Upper lobe of left lung (tissue), 6 donors: ENCODE measurements around the gene DCP2. TPM values are rescaled to one million over a fixed set of nuclear protein-coding genes. Genes with fewer than 3 reads are reported as not detected.
"Not testable (repeated sequence)": the region's sequence is repeated elsewhere in the genome, so short reads cannot be mapped to it uniquely, and the experiment has no call there.

Experiments
- ATAC-seq, 2 donors: fragments of 200-7000 bp; cut with Tn5 transposase; one replicate each; pipeline ENCODE4 v1.9.1; 2022; ENCODE audit warnings: mild to moderate bottlenecking in 2 of 2, moderate library complexity in 2 of 2; ENCODE audit not compliant: low FRiP score in 2 of 2
- DNase-seq, 2 donors: peaks; one replicate each; pipeline ENCODE4 v3.0.0-alpha.2; 2019 to 2020
- H3K27ac ChIP-seq, 4 donors: fragments of 200-600 bp; sonication (generic); one replicate each; pipeline ENCODE4 v1.5.1; 2016 to 2019
- H3K27me3 ChIP-seq, 4 donors: fragments of 200-600 bp; sonication (generic); one replicate each; pipeline ENCODE4 v1.5.1; 2017 to 2019
- H3K36me3 ChIP-seq, 4 donors: fragments of 200-600 bp; sonication (generic); one replicate each; pipeline ENCODE4 v1.5.1; 2016 to 2019
- H3K4me1 ChIP-seq, 4 donors: fragments of 200-600 bp; sonication (generic); one replicate each; pipeline ENCODE4 v1.5.1; 2018 to 2019
- H3K4me3 ChIP-seq, 4 donors: fragments of 200-600 bp; sonication (generic); one replicate each; pipeline ENCODE4 v1.5.1; 2017 to 2019; ENCODE audit warnings: mild to moderate bottlenecking in 2 of 4, moderate library complexity in 1 of 4
- H3K9me3 ChIP-seq, 4 donors: fragments of 200-600 bp; sonication (generic); one replicate each; pipeline ENCODE4 v1.5.1; 2018 to 2019
- CTCF ChIP-seq, 6 experiments: fragments of 450-650 bp in 4 of 6; fragments of 200-600 bp in 2 of 6; sonication (generic) in 2 of 6; IDR thresholded peaks; one replicate each; pipeline ENCODE4 v1.5.1; 2016 to 2019; ENCODE audit warnings: antibody characterized with exemption in 6 of 6
- EP300 ChIP-seq, 4 donors: sonication (generic); formaldehyde crosslinking; IDR thresholded peaks; one replicate each; pipeline ENCODE4 v1.5.1; 2017; ENCODE audit warnings: antibody characterized with exemption in 4 of 4, control low read depth in 2 of 4
- POLR2A ChIP-seq, 4 donors: fragments of 450-650 bp; IDR thresholded peaks; one replicate each; pipeline ENCODE4 v1.5.1; 2016 to 2017; ENCODE audit warnings: antibody characterized with exemption in 4 of 4, mild to moderate bottlenecking in 2 of 4
- POLR2AphosphoS5 ChIP-seq, 2 donors: sonication (generic); formaldehyde crosslinking; IDR thresholded peaks; one replicate each; pipeline ENCODE4 v1.5.1; 2017; ENCODE audit warnings: antibody characterized with exemption in 2 of 2
- WGBS, 2 donors: methylation state at CpG; one replicate each; pipeline ENCODE4 v1.1.5; 2017 to 2018; 5-methylcytosine and 5-hydroxymethylcytosine counted together
- total RNA-seq, 6 donors: library from RNA; depleted of rRNA in 4 of 6; stranded (reverse); fragments of >200 nt in 4 of 6; gene quantifications; one replicate each; pipeline versions ENCODE4 v1.1.0 to v1.2.1, GENCODE V29; 2016 to 2021
- donor health status: DM: no; HTN: no; CAD: no; lungs with moderate emphysema.
- donor health status: DM: no; HTN: yes; CAD: no; lungs with severe emphysema.

Gene DCP2
- total RNA-seq, 6 donors from 2014 or later, result 17.8 to 111 (median 53.2) TPM

GRCh38 chr5:112958093-112959088 lies 18.2 kb upstream of the DCP2 start:
- TF ChIP-seq EP300 (IDR thresholded peaks at IDR 0.05) (no peak), CTCF (IDR thresholded peaks at IDR 0.05) (no peak), POLR2A (IDR thresholded peaks at IDR 0.05) (no peak), POLR2AphosphoS5 (IDR thresholded peaks at IDR 0.05) (no peak)
- ATAC-seq, result peak; percentile 77 to 90
- DNase-seq, result peak in 1 of 2 donors; percentile 85
- H3K27ac ChIP-seq, result peak overlapping the region in 2 of 4 donors; percentile 23 to 55
- no peaks in the 10 kb centered on the region for H3K27me3 ChIP-seq
- H3K36me3 ChIP-seq, result no peaks in the 10 kb centered on the region
- 46 to 56% methylated on average over 5 of the region's 5 CpGs for WGBS, 2 donors
- H3K4me3 ChIP-seq, result no peak overlapping the region
- H3K4me1 ChIP-seq, result peaks cover 15 to 28% (median 22%) of the 10 kb centered on the region in 4 donors
- H3K9me3 ChIP-seq, result no peaks in the 10 kb centered on the region

- H3K4me1 ChIP-seq, result peaks cover 15 to 36% (median 27%) of the 10 kb centered on the region in 4 donors
- 78 to 79% methylated on average over 8 of the region's 8 CpGs for WGBS, 2 donors
- DNase-seq (peak in 1 of 2 donors; percentile 72), ATAC-seq (peak; percentile 34 to 47)
- not testable (repeated sequence) for H3K4me3 ChIP-seq, H3K36me3 ChIP-seq, H3K27me3 ChIP-seq, H3K9me3 ChIP-seq
- H3K27ac ChIP-seq, result peak overlapping the region in 1 of 4 donors; percentile 8
- TF ChIP-seq EP300 (IDR thresholded peaks at IDR 0.05), result peak in 1 of 4 donors; percentile 58
- TF ChIP-seq POLR2AphosphoS5 (IDR thresholded peaks at IDR 0.05), result peak in 1 of 2 donors; percentile 50
Observed at GRCh38 chr5:112959872-112960271, 16.7 kb upstream of the DCP2 start.

- no peaks in the 10 kb centered on the region for H3K27me3 ChIP-seq
- no peak overlapping the region for H3K4me3 ChIP-seq
- 94 to 95% methylated on average over 1 of the region's 1 CpG for WGBS, 2 donors
- H3K9me3 ChIP-seq, result no peaks in the 10 kb centered on the region
- ATAC-seq (no peak), DNase-seq (no peak)
- TF ChIP-seq EP300 (IDR thresholded peaks at IDR 0.05), result no peak
- no peak for TF ChIP-seq POLR2AphosphoS5 (IDR thresholded peaks at IDR 0.05)
- no peak for TF ChIP-seq CTCF (IDR thresholded peaks at IDR 0.05)
- TF ChIP-seq POLR2A (IDR thresholded peaks at IDR 0.05), result no peak
- no peak overlapping the region for H3K27ac ChIP-seq
- peaks cover 15 to 36% (median 27%) of the 10 kb centered on the region in 4 donors for H3K4me1 ChIP-seq
- H3K36me3 ChIP-seq, result no peaks in the 10 kb centered on the region
Observed at GRCh38 chr5:112960315-112960714, 16.3 kb upstream of the DCP2 start.

GRCh38 chr5:112960863-112961504 lies 15.6 kb upstream of the DCP2 start:
- Histone ChIP-seq H3K27me3 (no peaks in the 10 kb centered on the region), H3K4me1 (peaks cover 15 to 36% (median 27%) of the 10 kb centered on the region in 4 donors), H3K4me3 (no peak overlapping the region), H3K36me3 (no peaks in the 10 kb centered on the region), H3K9me3 (no peaks in the 10 kb centered on the region), H3K27ac (no peak overlapping the region)
- WGBS, 2 donors, result 87 to 89% methylated on average over 6 of the region's 6 CpGs
- TF ChIP-seq EP300 (IDR thresholded peaks at IDR 0.05) (no peak), POLR2AphosphoS5 (IDR thresholded peaks at IDR 0.05) (no peak), CTCF (IDR thresholded peaks at IDR 0.05) (no peak), POLR2A (IDR thresholded peaks at IDR 0.05) (no peak)
- no peak for ATAC-seq
- DNase-seq, result no peak

- not testable (repeated sequence) for H3K27me3 ChIP-seq, H3K36me3 ChIP-seq, H3K4me3 ChIP-seq, DNase-seq, ATAC-seq, H3K9me3 ChIP-seq
- WGBS, 2 donors, result 94 to 98% methylated on average over 3 of the region's 3 CpGs
- peaks cover 4 to 30% (median 17%) of the 10 kb centered on the region in 4 donors for H3K4me1 ChIP-seq
- peak overlapping the region in 1 of 4 donors; percentile 26 for H3K27ac ChIP-seq
Observed at GRCh38 chr5:112963374-112963733, 13.2 kb upstream of the DCP2 start.
